IPS DF 6.9 (cell line): ENCODE results near the gene MS4A13.
A peak's percentile ranks its signal among the peaks of the same experiment; 100 is the strongest.
"Not testable (repeated sequence)": the region's sequence is repeated elsewhere in the genome, so short reads cannot be mapped to it uniquely, and the experiment has no call there.

ENCODE experiments used
- DNase-seq: peaks from one replicate; pipeline ENCODE4 v3.0.0-alpha.2; 2013; ENCODE audit warnings: low read depth, low spot score
- H3K27ac ChIP-seq: one replicate; pipeline ENCODE4 v1.5.1; 2013; ENCODE audit warnings: low read length, control low read depth
- H3K27me3 ChIP-seq: 2 replicates; pipeline ENCODE4 v1.6.1; 2013; ENCODE audit warnings: mild to moderate bottlenecking, low read length; ENCODE audit not compliant: control insufficient read depth, insufficient read depth
- H3K36me3 ChIP-seq: 2 replicates; pipeline ENCODE4 v1.6.1; 2013; ENCODE audit warnings: low read length; ENCODE audit not compliant: control insufficient read depth, insufficient read depth
- H3K4me1 ChIP-seq: 2 replicates; pipeline ENCODE4 v1.6.1; 2013; ENCODE audit warnings: low read length; ENCODE audit not compliant: control insufficient read depth, insufficient read depth
- H3K4me3 ChIP-seq: 2 replicates; pipeline ENCODE4 v1.5.1; 2013; ENCODE audit warnings: mild to moderate bottlenecking, low read length
- H3K9me3 ChIP-seq: 2 replicates; pipeline ENCODE4 v1.6.1; 2013; ENCODE audit warnings: low read length, inconsistent platforms; ENCODE audit not compliant: control insufficient read depth, insufficient read depth
- WGBS: extraction: QIAGEN DNeasy Blood & Tissue Kit; methylation state at CpG from one replicate; pipeline ENCODE4 v1.1.7; 2013; ENCODE audit warnings: mixed read lengths, missing lambda C conversion rate; ENCODE audit not compliant: insufficient read length, insufficient coverage; 5-methylcytosine and 5-hydroxymethylcytosine counted together

The MS4A13 gene

GRCh38 chr11:60530454-60531100, 15.4 kb downstream of the MS4A13 start:
- H3K27me3 ChIP-seq, result no peaks in the 10 kb centered on the region
- no peak for DNase-seq
- H3K27ac ChIP-seq, result no peak overlapping the region
- H3K4me3 ChIP-seq, result no peak overlapping the region
- H3K4me1 ChIP-seq, result no peaks in the 10 kb centered on the region
- H3K36me3 ChIP-seq, result no peaks in the 10 kb centered on the region
- H3K9me3 ChIP-seq, result no peaks in the 10 kb centered on the region
- no CpG with 5 or more reads among the region's 3 CpGs for WGBS

- not testable (repeated sequence) for H3K4me1 ChIP-seq, H3K9me3 ChIP-seq, DNase-seq, H3K36me3 ChIP-seq, H3K27ac ChIP-seq, H3K27me3 ChIP-seq, H3K4me3 ChIP-seq
- whole genome bisulfite sequencing, result no CpG with 5 or more reads among the region's 18 CpGs
Measured at GRCh38 chr11:60532383-60532782, 17.2 kb downstream of the MS4A13 start.

GRCh38 chr11:60538627-60539026, 23.4 kb downstream of the MS4A13 start:
- H3K4me1 ChIP-seq, H3K27me3 ChIP-seq, H3K4me3 ChIP-seq, DNase-seq, H3K27ac ChIP-seq, H3K36me3 ChIP-seq, H3K9me3 ChIP-seq: not testable (repeated sequence)

- H3K27ac ChIP-seq, result no peak overlapping the region
- WGBS, result no CpG with 5 or more reads among the region's 5 CpGs
- no peaks in the 10 kb centered on the region for H3K36me3 ChIP-seq
- H3K4me3 ChIP-seq, result no peak overlapping the region
- DNase-seq, result no peak
- no peaks in the 10 kb centered on the region for H3K4me1 ChIP-seq
- no peaks in the 10 kb centered on the region for H3K9me3 ChIP-seq
- H3K27me3 ChIP-seq, result no peaks in the 10 kb centered on the region
Measured at GRCh38 chr11:60544077-60544476, 28.9 kb downstream of the MS4A13 start.

- DNase-seq, result no peak
- no peaks in the 10 kb centered on the region; the same call in 1 of the 2 replicates for H3K36me3 ChIP-seq
- H3K27me3 ChIP-seq, result no peaks in the 10 kb centered on the region
- H3K4me1 ChIP-seq, result no peaks in the 10 kb centered on the region
- no CpG with 5 or more reads among the region's 2 CpGs for WGBS
- H3K9me3 ChIP-seq, result no peaks in the 10 kb centered on the region
- no peak overlapping the region for H3K4me3 ChIP-seq
- no peak overlapping the region for H3K27ac ChIP-seq
Measured at GRCh38 chr11:60561254-60561653, 46.1 kb downstream of the MS4A13 start.

- H3K9me3 ChIP-seq, result no peaks in the 10 kb centered on the region
- no peaks in the 10 kb centered on the region for H3K27me3 ChIP-seq
- WGBS, result no CpG with 5 or more reads among the region's 8 CpGs
- H3K36me3 ChIP-seq, result no peaks in the 10 kb centered on the region; the same call in 1 of the 2 replicates
- no peak overlapping the region for H3K27ac ChIP-seq
- H3K4me1 ChIP-seq, result no peaks in the 10 kb centered on the region
- no peak overlapping the region for H3K4me3 ChIP-seq
- peak; percentile 20 for DNase-seq
Measured at GRCh38 chr11:60563553-60564235, 48.5 kb downstream of the MS4A13 start.

GRCh38 chr11:60566776-60567175, 51.6 kb downstream of the MS4A13 start:
- H3K27me3 ChIP-seq, result no peaks in the 10 kb centered on the region
- no CpG with 5 or more reads among the region's 5 CpGs for WGBS
- H3K4me1 ChIP-seq, result no peaks in the 10 kb centered on the region
- H3K36me3 ChIP-seq, result no peaks in the 10 kb centered on the region; the same call in 1 of the 2 replicates
- no peak overlapping the region for H3K27ac ChIP-seq
- H3K9me3 ChIP-seq, result no peaks in the 10 kb centered on the region
- H3K4me3 ChIP-seq, result no peak overlapping the region
- DNase-seq, result no peak

- H3K4me1 ChIP-seq, result no peaks in the 10 kb centered on the region
- H3K4me3 ChIP-seq, result no peak overlapping the region
- no peak overlapping the region for H3K27ac ChIP-seq
- no peaks in the 10 kb centered on the region for H3K9me3 ChIP-seq
- WGBS, result no CpG with 5 or more reads among the region's 1 CpG
- H3K27me3 ChIP-seq, result no peaks in the 10 kb centered on the region
- DNase-seq, result no peak
- H3K36me3 ChIP-seq, result no peaks in the 10 kb centered on the region
Measured at GRCh38 chr11:60570970-60571369, 55.8 kb downstream of the MS4A13 start.

- WGBS, result no CpG with 5 or more reads among the region's 2 CpGs
- no peak for DNase-seq
- no peaks in the 10 kb centered on the region for H3K9me3 ChIP-seq
Measured at GRCh38 chr11:60589611-60590010, 74.4 kb downstream of the MS4A13 start.

More at GRCh38 chr11:60589611-60590010, 74.4 kb downstream of the MS4A13 start:
- H3K36me3 ChIP-seq, result no peaks in the 10 kb centered on the region
- no peak overlapping the region for H3K4me3 ChIP-seq
- no peaks in the 10 kb centered on the region for H3K4me1 ChIP-seq
- H3K27ac ChIP-seq, result no peak overlapping the region
- H3K27me3 ChIP-seq, result no peaks in the 10 kb centered on the region
